NCI-H146 treated with DMSO at 0.1 percent for 48 hours (cell line): Measurements from ENCODE around the gene ZDHHC5.
"Not testable (repeated sequence)": the region's sequence is repeated elsewhere in the genome, so short reads cannot be mapped to it uniquely, and the experiment has no call there.

Experiments
- DNase-seq: peaks from one replicate; lab custom pipeline; 2025; ENCODE audit not compliant: unreplicated experiment; lab: John Stamatoyannopoulos, UW

Gene ZDHHC5

DNA sequence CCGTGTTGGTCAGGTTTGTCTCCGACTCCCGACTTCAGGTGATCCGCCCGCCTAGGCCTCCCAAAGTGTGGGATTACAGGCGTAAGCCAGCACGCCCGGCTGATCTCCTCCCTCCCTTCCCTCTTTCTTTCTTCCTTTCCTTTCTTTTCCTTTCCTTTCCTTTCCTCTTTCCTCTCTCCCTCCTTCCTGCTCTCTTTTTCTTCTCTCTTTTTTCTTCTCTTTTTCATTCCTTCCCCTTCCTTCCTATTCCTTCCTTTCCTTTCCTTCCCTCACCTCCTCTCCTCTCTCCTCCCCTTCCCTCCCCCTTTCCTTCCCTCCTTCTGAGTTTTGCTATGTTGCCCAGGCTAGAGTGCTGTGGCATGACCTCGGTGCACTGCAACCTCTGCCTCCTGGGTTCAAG, 3.9 kb upstream of the ZDHHC5 start:
- DNase-seq, result no peak

DNA sequence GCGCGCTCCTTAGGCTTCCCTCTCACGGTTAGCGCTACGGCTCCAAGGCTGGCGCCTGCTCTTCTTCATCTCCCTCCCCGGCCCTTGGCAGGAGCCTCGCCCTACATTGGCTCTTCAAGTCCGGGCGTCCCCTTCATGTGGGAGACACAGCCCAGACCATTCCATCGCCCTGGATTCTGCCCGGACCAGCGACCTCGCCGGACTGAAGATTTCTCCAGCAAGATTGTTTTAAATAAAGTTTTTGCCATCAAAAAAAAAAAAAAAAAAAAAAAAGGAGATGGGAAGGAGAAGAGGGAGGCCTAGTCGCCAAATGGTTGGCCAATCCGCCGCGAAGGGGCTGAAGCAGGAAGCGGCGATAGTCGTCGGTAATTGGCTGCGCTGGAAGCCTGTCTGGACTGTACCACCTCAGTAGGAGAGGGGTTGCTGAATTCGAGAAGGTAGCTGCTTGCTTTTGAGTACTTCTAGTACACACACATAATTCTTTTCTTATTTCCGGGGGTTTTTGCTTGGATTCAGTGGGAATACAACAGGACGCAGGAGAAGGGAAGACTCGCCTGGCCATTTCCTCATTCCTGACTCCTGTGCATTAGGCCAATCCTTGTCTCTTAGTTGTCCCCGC, 688 bp upstream of the ZDHHC5 start:
- peak; percentile 99 for DNase-seq

DNA sequence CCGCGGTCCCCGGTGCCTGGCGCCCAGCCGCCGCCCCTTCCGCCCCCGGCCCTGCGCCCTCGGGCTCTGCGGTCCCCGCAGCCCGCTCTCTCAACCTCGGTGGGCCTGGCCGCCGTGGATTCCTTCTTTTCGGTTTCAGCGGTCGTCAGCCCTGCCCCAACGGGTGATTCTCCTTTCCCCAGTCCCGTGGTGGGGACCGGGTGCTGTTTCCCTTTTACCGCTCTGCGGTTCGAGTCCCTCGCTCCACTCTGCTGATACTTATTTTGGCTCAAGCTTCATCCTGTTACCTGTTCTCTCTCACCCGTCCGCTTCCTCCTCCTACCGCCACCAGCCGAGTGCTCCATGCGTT, 494 bp downstream of the ZDHHC5 start:
- no peak for DNase-seq

GRCh38 chr11:57674251-57674650, 6.3 kb downstream of the ZDHHC5 start:
- no peak for DNase-seq

- DNase-seq, result no peak
Observed at GRCh38 chr11:57675176-57675941, 7.4 kb downstream of the ZDHHC5 start.

GRCh38 chr11:57679396-57679795, 11.5 kb downstream of the ZDHHC5 start:
- DNase-seq, result no peak

GRCh38 chr11:57680552-57680874, 12.6 kb downstream of the ZDHHC5 start:
- DNase-seq, result no peak

- DNase-seq, result no peak
Observed at GRCh38 chr11:57681168-57681567, 13.3 kb downstream of the ZDHHC5 start.

DNA sequence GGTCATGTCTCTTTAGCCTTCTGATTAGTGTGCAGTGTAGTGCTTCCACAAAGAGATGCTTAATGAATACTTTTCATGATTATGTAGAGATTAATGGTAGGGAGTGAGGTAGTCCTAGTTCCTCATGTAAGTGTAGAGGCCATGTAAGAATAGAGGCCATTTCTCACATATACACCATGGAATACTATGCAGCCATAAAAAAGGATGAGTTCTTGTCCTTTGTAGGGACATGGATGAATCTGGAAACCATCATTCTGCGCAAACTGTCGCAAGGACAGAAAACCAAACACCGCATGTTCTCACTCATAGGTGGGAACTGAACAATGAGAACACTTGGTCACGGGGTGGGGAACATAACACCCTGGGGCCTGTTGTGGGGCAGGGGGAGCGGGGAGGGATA, 22.6 kb downstream of the ZDHHC5 start:
- DNase-seq, result not testable (repeated sequence)

DNA sequence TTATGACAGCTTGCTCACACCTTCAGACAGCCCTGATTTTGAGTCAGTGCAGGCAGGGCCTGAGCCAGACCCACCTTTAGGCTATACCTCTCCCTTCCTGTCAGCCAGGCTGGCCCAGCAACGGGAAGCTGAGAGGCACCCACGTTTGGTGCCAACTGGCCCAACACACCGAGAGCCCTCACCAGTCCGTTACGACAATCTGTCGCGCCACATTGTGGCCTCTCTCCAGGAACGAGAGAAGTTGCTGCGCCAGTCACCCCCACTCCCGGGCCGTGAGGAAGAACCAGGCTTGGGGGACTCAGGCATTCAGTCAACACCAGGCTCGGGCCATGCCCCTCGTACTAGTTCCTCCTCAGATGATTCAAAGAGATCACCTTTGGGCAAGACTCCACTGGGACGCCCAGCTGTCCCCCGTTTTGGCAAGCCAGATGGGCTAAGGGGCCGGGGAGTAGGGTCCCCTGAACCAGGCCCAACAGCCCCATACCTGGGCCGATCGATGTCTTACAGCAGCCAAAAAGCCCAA, 31.0 kb downstream of the ZDHHC5 start:
- no peak for DNase-seq

- no peak for DNase-seq
Observed at GRCh38 chr11:57699813-57700212, 31.9 kb downstream of the ZDHHC5 start.

DNA sequence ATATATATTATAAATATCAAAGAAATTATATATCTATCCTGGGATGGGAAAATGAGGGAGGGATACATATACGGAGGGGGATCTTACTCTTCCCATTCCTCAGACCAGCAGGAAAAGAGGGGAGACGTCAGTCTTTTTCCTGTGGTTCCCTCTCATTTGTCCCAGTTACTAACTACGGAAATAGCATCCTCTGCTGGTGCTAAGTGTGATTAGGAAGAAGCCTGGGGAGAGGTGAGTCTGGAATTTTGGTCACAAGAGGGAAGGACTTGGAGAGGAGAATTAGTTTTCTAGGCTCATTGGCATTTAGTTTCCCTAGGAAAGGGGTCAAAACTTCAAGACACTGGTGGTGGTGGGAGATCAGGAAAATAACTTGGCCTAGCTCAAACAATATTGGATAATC, 32.5 kb downstream of the ZDHHC5 start:
- no peak for DNase-seq

- no peak for DNase-seq
Observed at GRCh38 chr11:57703341-57703740, 35.4 kb downstream of the ZDHHC5 start.

GRCh38 chr11:57704932-57705331, 37.0 kb downstream of the ZDHHC5 start:
- DNase-seq, result no peak

- DNase-seq, result not testable (repeated sequence)
Observed at GRCh38 chr11:57705432-57705831, 37.5 kb downstream of the ZDHHC5 start.

DNA sequence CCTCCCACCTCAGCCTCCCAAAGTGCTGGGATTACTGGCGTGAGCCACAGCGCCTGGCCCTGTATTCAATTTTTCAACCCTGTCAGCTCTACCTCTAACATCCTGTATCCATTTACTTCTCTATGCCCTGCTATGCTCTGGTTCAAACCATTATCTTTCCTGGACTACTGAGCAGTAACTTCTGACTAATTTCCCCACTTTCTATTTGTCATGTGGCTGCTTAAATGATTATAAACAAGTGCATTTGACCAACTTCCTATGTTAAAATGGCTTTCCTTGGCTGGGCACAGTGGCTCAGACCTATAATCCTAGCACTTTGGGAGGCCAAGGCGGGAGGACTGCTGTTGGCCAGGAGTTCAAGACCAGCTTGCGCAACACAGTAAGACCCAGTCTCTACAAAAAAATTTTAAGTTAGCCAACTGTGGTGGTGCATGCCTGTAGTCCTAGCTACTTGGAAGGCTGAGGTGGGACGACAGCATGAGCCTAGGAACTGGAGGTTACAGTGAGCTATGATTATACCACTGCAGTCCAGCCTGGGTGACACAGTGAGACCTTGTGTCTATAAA, 42.0 kb downstream of the ZDHHC5 start:
- no peak for DNase-seq

DNA sequence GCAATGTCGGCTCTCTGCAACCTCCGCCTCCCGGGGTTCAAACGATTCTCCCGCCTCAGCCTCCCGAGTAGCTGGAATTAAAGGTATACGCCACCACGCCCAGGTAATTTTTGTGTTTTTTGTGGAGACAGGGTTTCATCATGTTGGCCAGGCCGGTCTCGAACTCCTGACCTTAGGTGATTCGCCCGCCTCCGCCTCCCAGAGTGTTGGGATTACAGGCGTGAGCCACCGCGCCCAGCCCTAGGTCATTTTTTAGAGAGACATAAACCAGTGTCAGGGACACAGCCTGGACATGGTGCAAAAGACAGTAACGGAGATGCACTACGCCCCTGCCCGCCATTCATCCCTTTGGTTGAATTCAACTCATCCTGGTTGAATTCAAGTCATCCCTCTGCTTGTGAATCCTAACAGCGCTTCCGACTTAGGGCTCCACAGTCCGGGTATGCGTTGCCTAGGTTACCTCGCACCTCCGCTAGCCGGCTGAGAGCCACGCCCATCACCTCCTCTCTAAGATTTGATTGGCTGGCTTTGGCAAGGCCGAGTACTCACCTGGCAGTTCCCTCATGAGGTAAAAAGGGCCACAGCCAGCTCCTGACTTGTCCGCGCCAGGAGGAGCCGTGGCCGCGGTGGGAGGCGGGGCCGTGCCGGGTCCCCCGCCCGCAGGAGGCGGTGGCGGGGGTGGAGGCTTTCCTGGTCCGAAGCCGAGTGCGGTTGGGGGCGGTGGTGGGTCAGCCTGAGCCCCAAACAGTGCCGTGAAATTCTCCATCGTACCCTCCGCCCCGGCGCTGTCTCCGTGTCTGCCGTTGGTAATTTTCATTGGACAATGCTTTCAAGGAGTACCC, 43.7 kb downstream of the ZDHHC5 start, which contains the start of gene MED19:
MED19 (minus strand) TSS at position 802 of the 842 bp plus-strand sequence; CDS start at position 766, 36 bp downstream.
- DNase-seq, result peak; percentile 90

GRCh38 chr11:57712256-57713150, 44.6 kb downstream of the ZDHHC5 start, which contains the start of gene TMX2:
Gene TMX2, plus strand, starts transcription at chr11:57712593. Its CDS starts 26 bp downstream, at chr11:57712619.
- peak; percentile 99 for DNase-seq

- DNase-seq, result no peak
Observed at GRCh38 chr11:57713835-57714234, 45.9 kb downstream of the ZDHHC5 start.

DNA sequence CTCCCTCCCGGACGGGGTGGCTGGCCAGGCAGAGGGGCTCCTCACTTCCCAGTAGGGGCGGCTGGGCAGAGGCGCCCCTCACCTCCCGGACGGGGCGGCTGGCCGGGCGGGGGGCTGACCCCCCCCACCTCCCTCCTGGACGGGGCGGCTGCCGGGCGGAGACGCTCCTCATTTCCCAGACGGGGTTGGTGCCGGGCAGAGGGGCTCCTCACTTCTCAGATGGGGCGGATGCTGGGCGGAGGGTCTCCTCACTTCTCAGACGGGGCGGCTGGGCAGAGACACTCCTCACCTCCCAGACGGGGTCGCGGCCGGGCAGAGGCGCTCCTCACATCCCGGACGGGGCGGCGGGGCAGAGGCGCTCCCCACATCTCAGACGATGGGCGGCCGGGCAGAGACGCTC, 48.8 kb downstream of the ZDHHC5 start:
- DNase-seq, result not testable (repeated sequence)
